Fibroblast of mammary gland (primary cell): Measurements from ENCODE around the gene IMPA2.

ENCODE experiments used
- DNase-seq: peaks from one replicate; pipeline ENCODE4 v3.0.0-alpha.2; 2010; ENCODE audit warnings: low read depth
- H3K4me3 ChIP-seq: 2 replicates; pipeline ENCODE4 v1.5.1; 2011; ENCODE audit warnings: low read depth, mild to moderate bottlenecking, low read length, moderate library complexity; ENCODE audit not compliant: control insufficient read depth
- TF ChIP-seq, protein P1 (sequence below): conservative IDR thresholded peaks from 2 replicates; pipeline ENCODE4 v1.5.1; 2011; ENCODE audit warnings: low read depth, low read length, inconsistent platforms; ENCODE audit not compliant: control insufficient read depth, insufficient read depth

Gene IMPA2

DNA sequence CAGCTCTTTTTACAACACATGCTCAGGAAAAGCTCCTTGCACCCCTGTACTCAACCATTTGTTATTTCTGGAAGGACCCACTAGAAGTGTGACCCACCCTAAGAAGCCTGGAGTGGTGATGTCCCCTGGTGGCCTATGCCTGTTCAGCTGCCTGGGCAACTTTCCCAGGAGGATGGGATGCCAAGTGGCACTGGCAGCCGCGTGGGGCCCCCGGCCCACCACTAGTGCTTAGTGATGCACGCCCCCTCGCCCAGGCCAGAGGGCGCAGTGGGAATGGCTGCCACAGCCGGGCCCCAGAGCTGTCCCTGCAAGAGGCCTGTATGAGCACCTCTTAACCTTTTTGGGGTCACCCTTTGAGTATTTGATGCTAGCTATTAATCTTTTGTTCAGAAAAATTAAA is 18.1 kb downstream of the IMPA2 start:
- no peak overlapping the region for H3K4me3 ChIP-seq
- TF ChIP-seq, protein P1, sequence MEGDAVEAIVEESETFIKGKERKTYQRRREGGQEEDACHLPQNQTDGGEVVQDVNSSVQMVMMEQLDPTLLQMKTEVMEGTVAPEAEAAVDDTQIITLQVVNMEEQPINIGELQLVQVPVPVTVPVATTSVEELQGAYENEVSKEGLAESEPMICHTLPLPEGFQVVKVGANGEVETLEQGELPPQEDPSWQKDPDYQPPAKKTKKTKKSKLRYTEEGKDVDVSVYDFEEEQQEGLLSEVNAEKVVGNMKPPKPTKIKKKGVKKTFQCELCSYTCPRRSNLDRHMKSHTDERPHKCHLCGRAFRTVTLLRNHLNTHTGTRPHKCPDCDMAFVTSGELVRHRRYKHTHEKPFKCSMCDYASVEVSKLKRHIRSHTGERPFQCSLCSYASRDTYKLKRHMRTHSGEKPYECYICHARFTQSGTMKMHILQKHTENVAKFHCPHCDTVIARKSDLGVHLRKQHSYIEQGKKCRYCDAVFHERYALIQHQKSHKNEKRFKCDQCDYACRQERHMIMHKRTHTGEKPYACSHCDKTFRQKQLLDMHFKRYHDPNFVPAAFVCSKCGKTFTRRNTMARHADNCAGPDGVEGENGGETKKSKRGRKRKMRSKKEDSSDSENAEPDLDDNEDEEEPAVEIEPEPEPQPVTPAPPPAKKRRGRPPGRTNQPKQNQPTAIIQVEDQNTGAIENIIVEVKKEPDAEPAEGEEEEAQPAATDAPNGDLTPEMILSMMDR: no peak
- no peak for DNase-seq

DNA sequence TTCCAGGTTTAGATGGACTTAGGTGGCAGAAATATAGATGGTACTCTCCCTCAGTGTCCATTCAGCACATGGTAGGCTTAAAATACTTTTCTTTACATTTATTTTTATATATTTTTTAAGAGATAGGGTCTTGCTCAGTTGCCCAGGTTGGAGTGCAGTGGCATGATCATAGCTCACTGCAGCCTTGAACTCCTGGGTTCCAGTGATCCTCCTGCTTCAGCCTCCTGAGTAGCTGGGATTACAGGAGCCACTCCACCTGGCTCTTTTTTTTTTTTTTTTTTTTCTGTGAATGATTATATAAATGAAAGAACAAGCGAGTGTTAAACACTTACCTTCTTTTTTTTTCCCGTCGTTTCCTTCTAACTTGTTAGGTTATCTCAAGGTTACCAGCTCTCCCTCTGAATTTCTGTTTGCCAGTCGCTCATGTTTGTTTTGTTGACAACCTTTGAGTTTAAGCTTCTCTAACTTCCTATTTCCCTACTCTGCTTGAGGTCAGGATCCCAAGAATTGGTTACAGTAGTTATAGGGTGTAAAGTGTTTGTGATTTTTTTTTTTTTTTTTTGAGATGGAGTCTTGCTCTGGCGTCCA is 18.9 kb downstream of the IMPA2 start:
- no peak overlapping the region for H3K4me3 ChIP-seq
- DNase-seq: no peak
- TF ChIP-seq, protein P1: no peak

DNA sequence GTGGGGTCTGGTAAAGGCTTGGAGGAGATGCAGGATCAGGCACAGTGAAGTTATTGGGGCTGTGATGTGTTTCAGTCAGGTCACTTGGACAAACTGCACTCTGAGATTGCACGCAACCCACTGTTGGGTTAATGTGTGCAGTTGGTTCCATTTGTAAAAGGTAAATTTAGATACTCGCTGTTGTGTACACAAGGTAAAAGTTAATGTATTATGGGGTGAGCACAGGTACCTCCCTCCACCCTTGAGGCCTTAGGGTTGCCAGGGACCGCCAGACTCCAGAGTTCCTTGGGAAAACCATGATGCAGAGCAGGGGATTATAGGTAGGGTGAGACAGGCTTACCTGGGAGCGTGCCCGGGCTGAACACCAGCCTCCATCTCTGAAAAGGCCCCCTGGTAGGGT is 20.1 kb downstream of the IMPA2 start:
- H3K4me3 ChIP-seq: no peak overlapping the region
- TF ChIP-seq, protein P1: no peak
- DNase-seq: no peak

DNA sequence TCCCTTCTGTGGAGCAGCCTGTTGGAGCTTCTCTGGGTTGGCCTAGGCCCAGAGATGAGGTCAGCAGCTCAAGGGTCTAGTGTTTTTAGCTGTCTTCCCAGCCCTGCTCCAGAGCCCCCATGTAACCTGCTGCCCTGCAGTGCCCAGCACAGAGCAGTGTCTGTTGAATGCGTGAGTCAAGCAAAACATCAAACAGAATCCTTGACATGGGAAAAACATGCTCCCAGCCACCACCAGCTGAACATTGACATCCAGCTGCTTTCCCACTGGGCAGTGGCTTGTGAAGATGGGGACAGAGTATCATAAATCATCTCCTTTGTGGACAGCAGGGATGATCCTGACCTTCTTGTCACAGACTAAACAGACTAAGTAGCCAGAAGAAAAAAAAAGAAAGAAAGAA is 22.6 kb downstream of the IMPA2 start:
- no peak overlapping the region for H3K4me3 ChIP-seq
- DNase-seq: no peak
- TF ChIP-seq, protein P1: no peak

DNA sequence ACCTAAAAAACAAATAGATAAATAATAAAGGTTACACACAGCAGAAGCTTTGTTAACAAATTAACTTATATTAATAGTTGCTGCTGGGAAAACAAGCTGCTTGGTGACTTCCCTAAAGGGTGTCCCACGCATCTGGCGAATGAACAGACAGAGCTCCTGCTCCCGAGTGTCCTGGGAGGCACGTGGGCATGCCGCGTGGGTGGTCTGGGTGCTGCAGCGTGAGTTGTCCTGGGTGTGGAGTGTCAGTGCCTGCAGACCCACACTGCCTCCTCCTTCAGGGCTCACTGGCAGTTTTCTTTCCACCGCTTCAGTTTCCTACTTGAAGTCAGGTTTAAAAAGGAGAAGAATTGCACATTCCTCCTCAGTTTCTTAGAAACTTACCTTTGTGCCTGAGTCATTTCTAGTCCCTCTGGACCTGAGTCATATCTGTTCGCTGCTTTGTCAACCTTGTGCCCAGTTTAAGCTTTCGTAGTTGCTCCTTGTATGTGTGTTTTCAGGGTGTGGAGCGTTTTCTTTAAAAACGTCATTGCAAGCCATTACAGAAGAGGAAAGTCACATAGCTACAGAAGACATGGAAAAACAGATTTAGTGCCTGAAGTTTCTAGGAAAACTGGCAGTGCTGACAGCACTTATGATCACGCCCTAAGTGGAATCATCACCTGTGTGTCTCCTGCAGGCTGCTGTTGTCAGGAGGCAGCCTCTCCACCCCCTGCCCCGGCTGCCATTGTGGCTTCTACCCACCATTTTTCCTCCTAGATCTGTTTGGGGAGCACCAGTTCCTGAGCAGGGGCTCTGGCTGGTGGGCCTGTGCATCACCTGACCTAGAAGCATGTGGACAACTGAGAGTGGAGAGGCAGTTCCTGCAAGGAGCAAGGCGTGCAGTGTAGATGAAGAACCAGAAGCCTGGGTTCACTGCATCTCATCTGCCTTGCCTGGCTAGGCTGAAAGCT is 24.5 kb downstream of the IMPA2 start:
- TF ChIP-seq, protein P1: no peak
- peak; percentile 58 for DNase-seq
- no peak overlapping the region for H3K4me3 ChIP-seq

DNA sequence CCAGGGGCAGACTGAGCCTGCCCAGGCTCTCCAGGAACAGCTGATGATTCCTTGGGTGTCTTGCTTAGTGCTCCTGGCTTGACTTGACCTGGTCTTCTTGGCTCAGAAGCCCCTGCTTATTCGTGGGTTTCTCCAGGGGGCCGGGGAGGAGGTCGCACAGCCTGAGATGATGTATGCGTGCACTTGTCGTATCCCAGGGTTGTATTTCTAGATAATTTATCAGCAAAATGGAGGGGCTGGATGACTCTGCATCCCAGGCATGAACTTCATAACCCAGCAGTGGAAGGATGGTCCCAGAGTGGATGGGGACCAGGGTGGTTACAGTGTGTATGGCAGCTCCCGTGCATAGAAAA is 25.2 kb downstream of the IMPA2 start:
- H3K4me3 ChIP-seq: no peak overlapping the region
- TF ChIP-seq, protein P1: no peak
- no peak for DNase-seq

DNA sequence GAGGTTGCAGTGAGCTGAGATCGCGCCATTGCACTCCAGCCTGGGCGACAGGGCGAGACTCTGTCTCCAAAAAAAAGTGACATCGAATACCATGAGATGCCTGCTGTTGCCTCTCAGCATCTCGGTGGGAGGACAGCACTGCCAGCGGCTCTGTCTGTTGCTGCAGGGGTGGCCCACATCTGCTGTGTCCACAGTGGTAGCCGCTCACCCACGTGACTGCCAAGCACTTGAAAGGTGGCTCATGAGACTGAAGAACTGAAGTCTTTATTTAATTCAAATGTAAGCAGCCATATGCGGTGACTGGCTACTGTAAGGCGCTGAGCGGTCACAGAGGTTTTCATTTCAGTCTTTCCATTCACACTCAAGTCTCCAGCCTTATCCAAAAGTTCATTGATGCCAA is 25.8 kb downstream of the IMPA2 start:
- DNase-seq: no peak
- TF ChIP-seq, protein P1: no peak

More for the DNA sequence above, 25.8 kb downstream of the IMPA2 start:
- no peak overlapping the region for H3K4me3 ChIP-seq
